KMS-11 (cell line): ENCODE data around the gene CCDC33.

Source experiments
- H2AFZ ChIP-seq: fragments of 200-600 bp; sonication (generic); 2 replicates; pipeline ENCODE4 v1.6.1; 2016; ENCODE audit warnings: antibody characterized with exemption, mixed run types, low read depth
- H3K27ac ChIP-seq: fragments of 200-600 bp; sonication (generic); 2 replicates; pipeline ENCODE4 v1.6.1; 2016; ENCODE audit warnings: mild to moderate bottlenecking, mixed run types
- H3K27me3 ChIP-seq: fragments of 200-600 bp; sonication (generic); 2 replicates; pipeline ENCODE4 v1.6.1; 2017; ENCODE audit warnings: mild to moderate bottlenecking, low read depth, mixed run types, moderate library complexity; ENCODE audit not compliant: insufficient read depth
- H3K36me3 ChIP-seq: fragments of 200-600 bp; sonication (generic); 2 replicates; pipeline ENCODE4 v1.6.1; 2017; ENCODE audit warnings: mild to moderate bottlenecking, mixed run types; ENCODE audit not compliant: insufficient read depth
- H3K4me1 ChIP-seq: fragments of 200-600 bp; sonication (generic); 2 replicates; pipeline ENCODE4 v1.6.1; 2016; ENCODE audit warnings: mild to moderate bottlenecking, low read depth, mixed run types; ENCODE audit not compliant: poor library complexity, severe bottlenecking
- H3K4me2 ChIP-seq: fragments of 200-600 bp; sonication (generic); 2 replicates; pipeline ENCODE4 v1.7.0; 2016; ENCODE audit warnings: mild to moderate bottlenecking, mixed run types
- H3K4me3 ChIP-seq: fragments of 200-600 bp; sonication (generic); IDR thresholded peaks from 2 replicates; pipeline ENCODE4 v1.6.1; 2017; ENCODE audit warnings: low read depth, low read length, mixed read lengths; ENCODE audit not compliant: insufficient read depth
- H3K79me2 ChIP-seq: fragments of 200-600 bp; sonication (generic); 2 replicates; pipeline ENCODE4 v1.6.1; 2016; ENCODE audit warnings: low read depth, mixed run types; ENCODE audit not compliant: insufficient read depth
- H3K9ac ChIP-seq: fragments of 200-600 bp; sonication (generic); 2 replicates; pipeline ENCODE4 v1.6.1; 2016; ENCODE audit warnings: mild to moderate bottlenecking, mixed run types
- H4K20me1 ChIP-seq: fragments of 200-600 bp; sonication (generic); 2 replicates; pipeline ENCODE4 v1.6.1; 2016; ENCODE audit warnings: mild to moderate bottlenecking, mixed run types; ENCODE audit not compliant: insufficient read depth
- TF ChIP-seq, protein P1 (sequence below): fragments of 200-600 bp; sonication (generic); conservative IDR thresholded peaks from 2 replicates; pipeline ENCODE4 v1.6.1; 2017; ENCODE audit warnings: low read depth, mild to moderate bottlenecking, antibody characterized with exemption, low read length, moderate library complexity, mixed read lengths

Gene CCDC33

DNA sequence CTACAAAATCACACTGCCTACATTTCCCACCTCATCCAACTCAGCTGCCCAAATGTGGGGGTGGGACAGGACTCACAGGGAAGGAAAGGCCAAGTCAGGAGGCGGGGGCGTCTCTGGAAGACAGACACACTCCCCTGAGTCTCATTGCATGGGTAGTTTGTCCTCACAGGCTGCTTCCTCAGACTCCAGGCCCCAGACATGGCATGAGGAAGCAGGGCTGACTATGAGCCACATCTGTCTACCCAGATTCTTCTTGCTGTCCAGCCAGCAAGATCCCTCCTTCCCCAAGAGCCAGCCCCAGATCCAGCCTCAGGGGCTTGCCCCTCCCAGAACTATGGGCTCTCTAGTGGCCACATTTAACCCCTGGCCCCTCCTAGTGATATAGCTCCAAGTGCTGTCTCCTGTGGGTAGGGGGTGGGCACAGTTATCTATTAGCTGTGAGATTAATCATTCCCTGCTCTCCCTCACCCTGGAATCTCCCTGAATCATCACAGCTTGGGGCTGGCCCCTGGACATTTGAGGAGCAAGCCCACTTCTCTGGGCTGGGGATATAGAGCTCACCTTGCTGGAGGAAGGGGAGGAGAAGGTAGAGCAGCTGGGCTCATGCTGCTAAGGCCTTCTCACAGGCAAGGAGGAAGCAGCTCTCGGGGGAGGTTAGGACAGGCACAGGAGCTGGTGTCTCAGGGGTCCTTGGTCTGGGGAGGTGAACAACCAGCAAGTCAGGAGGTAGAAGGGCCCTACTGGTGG lies 2.1 kb upstream of the CCDC33 start:
- Histone ChIP-seq H4K20me1 (no peaks in the 10 kb centered on the region), H3K79me2 (no peaks in the 10 kb centered on the region), H3K36me3 (no peaks in the 10 kb centered on the region), H3K4me3 (no peak overlapping the region), H3K4me1 (no peaks in the 10 kb centered on the region), H3K4me2 (no peak overlapping the region), H3K27me3 (peaks cover 80% of the 10 kb centered on the region), H2AFZ (no peak overlapping the region), H3K9ac (no peak overlapping the region), H3K27ac (no peak overlapping the region)
- TF ChIP-seq, protein P1, sequence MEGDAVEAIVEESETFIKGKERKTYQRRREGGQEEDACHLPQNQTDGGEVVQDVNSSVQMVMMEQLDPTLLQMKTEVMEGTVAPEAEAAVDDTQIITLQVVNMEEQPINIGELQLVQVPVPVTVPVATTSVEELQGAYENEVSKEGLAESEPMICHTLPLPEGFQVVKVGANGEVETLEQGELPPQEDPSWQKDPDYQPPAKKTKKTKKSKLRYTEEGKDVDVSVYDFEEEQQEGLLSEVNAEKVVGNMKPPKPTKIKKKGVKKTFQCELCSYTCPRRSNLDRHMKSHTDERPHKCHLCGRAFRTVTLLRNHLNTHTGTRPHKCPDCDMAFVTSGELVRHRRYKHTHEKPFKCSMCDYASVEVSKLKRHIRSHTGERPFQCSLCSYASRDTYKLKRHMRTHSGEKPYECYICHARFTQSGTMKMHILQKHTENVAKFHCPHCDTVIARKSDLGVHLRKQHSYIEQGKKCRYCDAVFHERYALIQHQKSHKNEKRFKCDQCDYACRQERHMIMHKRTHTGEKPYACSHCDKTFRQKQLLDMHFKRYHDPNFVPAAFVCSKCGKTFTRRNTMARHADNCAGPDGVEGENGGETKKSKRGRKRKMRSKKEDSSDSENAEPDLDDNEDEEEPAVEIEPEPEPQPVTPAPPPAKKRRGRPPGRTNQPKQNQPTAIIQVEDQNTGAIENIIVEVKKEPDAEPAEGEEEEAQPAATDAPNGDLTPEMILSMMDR = no peak

DNA sequence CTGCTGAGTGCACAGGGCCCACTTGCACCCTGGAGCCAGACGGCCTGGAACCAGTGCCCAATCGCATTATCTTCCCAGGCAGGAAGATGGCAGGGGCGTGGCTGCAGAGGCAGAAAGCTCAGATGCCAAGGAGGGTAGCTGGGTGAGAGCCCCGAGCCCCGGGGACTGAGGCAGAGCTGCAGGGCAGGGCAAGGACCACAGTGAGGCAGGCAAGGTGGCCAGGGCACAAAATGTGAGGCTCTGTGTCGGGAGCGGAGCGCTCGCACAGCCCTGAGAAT lies 1.6 kb upstream of the CCDC33 start:
- H4K20me1 ChIP-seq = no peaks in the 10 kb centered on the region
- H3K27ac ChIP-seq = no peak overlapping the region
- no peak overlapping the region for H3K4me3 ChIP-seq
- H2AFZ ChIP-seq = no peak overlapping the region
- TF ChIP-seq, protein P1 = no peak
- H3K4me2 ChIP-seq = no peak overlapping the region
- H3K27me3 ChIP-seq = peaks cover 78% of the 10 kb centered on the region
- no peaks in the 10 kb centered on the region for H3K36me3 ChIP-seq
- H3K4me1 ChIP-seq = no peaks in the 10 kb centered on the region
- no peak overlapping the region for H3K9ac ChIP-seq
- H3K79me2 ChIP-seq = no peaks in the 10 kb centered on the region

DNA sequence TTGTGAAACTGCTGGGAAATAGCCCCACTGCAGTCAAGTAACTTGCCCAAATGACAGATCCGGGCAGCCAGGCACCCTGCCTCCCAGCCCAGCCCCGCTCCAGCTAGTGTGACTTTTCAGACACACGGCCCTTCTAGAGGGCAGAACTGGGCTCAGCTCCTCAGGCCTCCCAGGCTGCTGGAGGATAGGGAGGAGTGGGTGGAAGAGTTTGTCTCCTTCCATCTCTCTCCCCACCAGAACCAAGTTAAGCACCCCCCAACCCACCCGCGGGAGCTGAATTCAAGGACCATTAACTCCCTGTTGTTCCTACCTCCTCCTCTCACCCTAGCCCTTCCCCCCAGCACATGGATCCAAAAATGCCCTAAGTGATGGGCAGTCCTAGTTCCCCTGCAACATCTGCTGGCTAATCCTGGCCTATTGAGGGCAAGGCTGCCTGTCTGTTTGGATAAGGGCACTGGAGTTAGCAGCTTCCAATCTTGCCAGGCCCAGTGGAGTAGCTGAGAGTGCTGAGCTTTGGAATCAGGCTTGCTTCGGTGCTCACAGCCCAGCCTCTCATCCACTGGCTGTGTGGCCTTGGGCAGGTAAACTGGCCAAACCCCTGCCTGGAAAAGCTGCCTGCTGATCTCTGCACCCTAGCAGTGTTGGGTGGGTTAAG lies 3.1 kb downstream of the CCDC33 start:
- no peak overlapping the region for H3K4me2 ChIP-seq
- TF ChIP-seq, protein P1 = no peak
- no peak overlapping the region for H3K9ac ChIP-seq
- no peaks in the 10 kb centered on the region for H3K79me2 ChIP-seq
- H3K4me1 ChIP-seq = no peaks in the 10 kb centered on the region
- peaks cover 76% of the 10 kb centered on the region for H3K27me3 ChIP-seq
- H2AFZ ChIP-seq = no peak overlapping the region
- no peaks in the 10 kb centered on the region for H4K20me1 ChIP-seq
- no peak overlapping the region for H3K27ac ChIP-seq
- H3K4me3 ChIP-seq = no peak overlapping the region
- no peaks in the 10 kb centered on the region for H3K36me3 ChIP-seq

DNA sequence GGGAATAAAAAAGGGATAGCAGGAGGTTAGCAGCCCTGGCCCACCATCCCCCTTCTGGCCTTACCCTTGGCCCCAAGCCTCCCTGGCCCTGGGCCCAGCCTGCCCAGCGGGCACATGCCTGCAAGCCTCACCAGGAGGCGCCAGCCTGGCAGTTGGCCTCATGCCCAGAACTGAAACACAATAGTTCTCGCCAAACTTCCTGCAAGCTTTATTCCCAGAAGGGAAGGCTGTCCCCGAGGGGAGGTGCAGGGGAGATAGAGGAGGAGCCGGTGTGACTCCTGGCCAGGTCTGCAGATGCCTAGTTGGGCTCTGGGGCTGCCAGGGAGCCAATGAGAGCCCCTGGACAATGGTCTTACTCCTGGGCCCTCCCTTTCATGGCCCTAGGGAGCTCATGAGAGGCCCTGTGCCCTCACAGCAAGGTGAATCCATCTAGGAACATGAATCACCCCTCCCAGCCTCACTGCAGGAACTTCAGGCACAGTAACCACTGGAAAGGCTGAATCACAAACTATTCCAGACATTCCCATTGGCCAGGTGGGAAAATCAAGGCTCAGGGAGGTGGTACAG lies 4.0 kb downstream of the CCDC33 start:
- H3K4me3 ChIP-seq = no peak overlapping the region
- no peak overlapping the region for H3K27ac ChIP-seq
- TF ChIP-seq, protein P1 = no peak
- H3K36me3 ChIP-seq = no peaks in the 10 kb centered on the region
- H3K9ac ChIP-seq = no peak overlapping the region
- H3K4me2 ChIP-seq = no peak overlapping the region
- no peaks in the 10 kb centered on the region for H3K4me1 ChIP-seq
- H4K20me1 ChIP-seq = no peaks in the 10 kb centered on the region
- peaks cover 69% of the 10 kb centered on the region for H3K27me3 ChIP-seq
- H3K79me2 ChIP-seq = no peaks in the 10 kb centered on the region
- H2AFZ ChIP-seq = no peak overlapping the region
